HEK293 (cell line): Measurements from ENCODE around the gene PRELID3B.
A peak's percentile ranks its signal among the peaks of the same experiment; 100 is the strongest.

Experiments
- CTCF ChIA-PET: fragments of 350-600 bp; formaldehyde crosslinking; extraction: SDS; loops from one replicate; lab custom pipeline; 2021; ENCODE audit warnings: antibody characterized with exemption; lab: Yijun Ruan, JAX
- POLR2A ChIA-PET: fragments of 300-600 bp; formaldehyde crosslinking; extraction: SDS; loops from one replicate; lab custom pipeline; 2020; ENCODE audit warnings: antibody characterized with exemption, inconsistent platforms; lab: Yijun Ruan, JAX
- H3K27ac ChIP-seq: fragments of 200-500 bp; sonication (Bioruptor generic); 2 replicates; pipeline ENCODE4 v1.5.1; 2014; ENCODE audit warnings: low read depth, low read length, control low read depth, inconsistent platforms; ENCODE audit errors: extremely low read depth
- H3K36me3 ChIP-seq, 2 experiments: fragments of 200-500 bp in 1 of 2; sonication (Bioruptor generic) in 1 of 2; 1 replicate in 1 of 2; 2 replicates in 1 of 2; pipeline ENCODE4 v1.5.1; 2014 to 2017; ENCODE audit warnings: inconsistent platforms in 2 of 2, low read length in 2 of 2; ENCODE audit not compliant: control insufficient read depth in 2 of 2, insufficient read depth in 1 of 2
- H3K4me1 ChIP-seq: fragments of 200-500 bp; sonication (Bioruptor generic); 2 replicates; pipeline ENCODE4 v1.5.1; 2014; ENCODE audit warnings: mild to moderate bottlenecking, low read length, inconsistent platforms; ENCODE audit not compliant: control insufficient read depth, insufficient read depth
- H3K4me3 ChIP-seq: 2 replicates; pipeline ENCODE4 v1.5.1; 2011; ENCODE audit warnings: low read depth, mild to moderate bottlenecking, control low read depth, low read length, moderate library complexity
- H3K9me3 ChIP-seq: fragments of 200-500 bp; sonication (Bioruptor generic); 2 replicates; pipeline ENCODE4 v1.5.1; 2014; ENCODE audit warnings: low read depth, low read length, inconsistent platforms; ENCODE audit not compliant: control insufficient read depth, insufficient read depth
- GLI4 ChIP-seq: fragments of 450-650 bp; formaldehyde crosslinking; IDR thresholded peaks from 2 replicates; pipeline ENCODE4 v1.5.1; 2016; ENCODE audit warnings: missing biosample characterization, missing genetic modification characterization
- HOXA7 ChIP-seq: sonication (generic); formaldehyde crosslinking; IDR thresholded peaks from 2 replicates; pipeline ENCODE4 v1.8.1; 2022; ENCODE audit warnings: missing genetic modification reagents, borderline replicate concordance
- KLF1 ChIP-seq: fragments of 450-650 bp; formaldehyde crosslinking; IDR thresholded peaks from 2 replicates; pipeline ENCODE4 v1.5.1; 2016; ENCODE audit warnings: missing biosample characterization, missing genetic modification characterization
- MEIS1 ChIP-seq: sonication (generic); formaldehyde crosslinking; IDR thresholded peaks from 2 replicates; pipeline ENCODE4 v1.8.1; 2022; ENCODE audit warnings: missing genetic modification reagents, mild to moderate bottlenecking, borderline replicate concordance
- PRDM1 ChIP-seq: fragments of 450-650 bp; formaldehyde crosslinking; IDR thresholded peaks from 2 replicates; pipeline ENCODE4; 2016; ENCODE audit warnings: missing biosample characterization, missing genetic modification characterization
- REST ChIP-seq: fragments of 450-650 bp; formaldehyde crosslinking; IDR thresholded peaks from 2 replicates; pipeline ENCODE4 v1.5.1; 2016; ENCODE audit warnings: missing biosample characterization, missing genetic modification characterization
- ZBTB49 ChIP-seq: fragments of 450-650 bp; formaldehyde crosslinking; IDR thresholded peaks from 2 replicates; pipeline ENCODE4 v1.5.1; 2016; ENCODE audit warnings: missing biosample characterization, missing genetic modification characterization, low read depth
- ZNF221 ChIP-seq: fragments of 450-650 bp; formaldehyde crosslinking; IDR thresholded peaks from 2 replicates; pipeline ENCODE4 v1.5.1; 2017; ENCODE audit warnings: missing biosample characterization, missing genetic modification characterization, borderline replicate concordance
- ZNF239 ChIP-seq: fragments of 450-650 bp; formaldehyde crosslinking; IDR thresholded peaks from 2 replicates; pipeline ENCODE4 v1.5.1; 2016; ENCODE audit warnings: missing biosample characterization, missing genetic modification characterization
- ZNF266 ChIP-seq: fragments of 450-650 bp; formaldehyde crosslinking; IDR thresholded peaks from 2 replicates; pipeline ENCODE4 v1.5.1; 2016; ENCODE audit warnings: missing biosample characterization, missing genetic modification characterization, low read depth
- ZNF423 ChIP-seq: fragments of 450-650 bp; formaldehyde crosslinking; IDR thresholded peaks from 2 replicates; pipeline ENCODE4 v1.5.1; 2016; ENCODE audit warnings: missing biosample characterization, missing genetic modification characterization
- ZNF514 ChIP-seq: fragments of 450-650 bp; formaldehyde crosslinking; IDR thresholded peaks from 2 replicates; pipeline ENCODE4 v1.5.1; 2016; ENCODE audit warnings: missing biosample characterization, missing genetic modification characterization
- ZNF544 ChIP-seq: fragments of 450-650 bp; formaldehyde crosslinking; IDR thresholded peaks from 2 replicates; pipeline ENCODE4 v1.5.0; 2017; ENCODE audit warnings: missing biosample characterization, missing genetic modification characterization
- ZNF585B ChIP-seq: fragments of 450-650 bp; formaldehyde crosslinking; IDR thresholded peaks from 2 replicates; pipeline ENCODE4 v1.5.1; 2016; ENCODE audit warnings: missing biosample characterization, missing genetic modification characterization
- ZSCAN18 ChIP-seq: fragments of 450-650 bp; formaldehyde crosslinking; IDR thresholded peaks from 2 replicates; pipeline ENCODE4 v1.5.1; 2016; ENCODE audit warnings: missing biosample characterization, missing genetic modification characterization
- ZSCAN23 ChIP-seq: fragments of 450-650 bp; formaldehyde crosslinking; IDR thresholded peaks from 2 replicates; pipeline ENCODE4 v1.5.1; 2016; ENCODE audit warnings: missing biosample characterization, missing genetic modification characterization
- ZSCAN5A ChIP-seq: fragments of 450-650 bp; formaldehyde crosslinking; IDR thresholded peaks from 2 replicates; pipeline ENCODE4 v1.5.1; 2016; ENCODE audit warnings: missing biosample characterization, missing genetic modification characterization

PRELID3B gene

GRCh38 chr20:59030911-59031563, 11.5 kb downstream of the PRELID3B start:
- peaks cover 9 to 77% of the 10 kb centered on the region in 2 experiments for H3K36me3 ChIP-seq
- peaks cover 7% of the 10 kb centered on the region; the same call in 1 of the 2 replicates for H3K4me1 ChIP-seq
- CTCF ChIA-PET, result interaction anchor here (0.9 to 1.1 kb wide), 2 partner anchors 163 to 425 kb away, joined by 3 read pairs; no protein-coding TSS in a partner anchor
- TF ChIP-seq ZNF239, result no peak
- TF ChIP-seq ZNF544 (tag by site-specific recombination), result no peak
- TF ChIP-seq ZNF221, result no peak
- TF ChIP-seq HOXA7, result no peak
- no peak for TF ChIP-seq ZNF423
- no peak for TF ChIP-seq ZBTB49 (tag by site-specific recombination)
- TF ChIP-seq ZNF514 (tag by site-specific recombination), result no peak
- TF ChIP-seq ZNF585B, result no peak
- no peak for TF ChIP-seq ZNF266
- TF ChIP-seq GLI4, result no peak
- no peak for TF ChIP-seq ZSCAN18 (tag by site-specific recombination)
- no peak for TF ChIP-seq ZSCAN5A (tag by site-specific recombination)
- TF ChIP-seq ZSCAN23 (tag by site-specific recombination), result no peak
- TF ChIP-seq REST (tag by site-specific recombination), result no peak
- TF ChIP-seq KLF1 (tag by site-specific recombination), result no peak
- POLR2A ChIA-PET, result interaction anchor here (1.5 to 2.2 kb wide), 6 partner anchors 11 to 380 kb away, joined by 6 to 28 read pairs (median 10); partner anchors contain the start of genes PRELID3B, STX16 and TUBB1
- H3K9me3 ChIP-seq, result no peaks in the 10 kb centered on the region
- H3K4me3 ChIP-seq, result peak overlapping the region; percentile 95
- H3K27ac ChIP-seq, result no peak overlapping the region

- peaks cover 7% of the 10 kb centered on the region; the same call in 1 of the 2 replicates for H3K4me1 ChIP-seq
- H3K4me3 ChIP-seq, result no peak overlapping the region
- H3K36me3 ChIP-seq, result peaks cover 4 to 77% of the 10 kb centered on the region in 2 experiments
- no peak overlapping the region for H3K27ac ChIP-seq
- ChIA-PET CTCF (no interaction called here), POLR2A (interaction anchor here (0.9 kb wide), 1 partner anchor 137 kb away, joined by 3 read pairs; no protein-coding TSS in a partner anchor)
- H3K9me3 ChIP-seq, result no peaks in the 10 kb centered on the region
- TF ChIP-seq MEIS1 (no peak), PRDM1 (tag by site-specific recombination) (0 out of 2 replicates have a peak, but pooled peaks have one; percentile 36)
- TF ChIP-seq, all 188 proteins: peak for 1
Measured at GRCh38 chr20:59028812-59029211, 13.8 kb downstream of the PRELID3B start.
